Measurements from ENCODE around the gene NDUFA7.
"Not testable (repeated sequence)": the region's sequence is repeated elsewhere in the genome, so short reads cannot be mapped to it uniquely, and the experiment has no call there.

The NDUFA7 gene

GRCh38 chr19:8333767-8334457 lies 12.7 kb upstream of the NDUFA7 start:
- Mint-ChIP-seq H3K9me3 (no peaks in the 10 kb centered on the region), H3K4me3 (no peak overlapping the region), H3K27ac (no peak overlapping the region), H3K36me3 (no peaks in the 10 kb centered on the region), H3K27me3 (peaks cover 10% of the 10 kb centered on the region), H3K4me1 (peaks cover 4% of the 10 kb centered on the region)

- no peaks in the 10 kb centered on the region for H3K36me3 Mint-ChIP-seq
Observed at GRCh38 chr19:8332976-8333766, 12.0 kb upstream of the NDUFA7 start.

GRCh38 chr19:8331263-8331845 lies 10.2 kb upstream of the NDUFA7 start:
- no peaks in the 10 kb centered on the region for H3K36me3 Mint-ChIP-seq
- H3K9me3 Mint-ChIP-seq: no peaks in the 10 kb centered on the region
- H3K27me3 Mint-ChIP-seq: peaks cover 2% of the 10 kb centered on the region
- no peak overlapping the region for H3K4me3 Mint-ChIP-seq
- peaks cover 4% of the 10 kb centered on the region for H3K4me1 Mint-ChIP-seq
- H3K27ac Mint-ChIP-seq: no peak overlapping the region

More at GRCh38 chr19:8332976-8333766, 12.0 kb upstream of the NDUFA7 start:
- Mint-ChIP-seq H3K4me3 (no peak overlapping the region), H3K27ac (no peak overlapping the region), H3K9me3 (no peaks in the 10 kb centered on the region), H3K27me3 (peaks cover 8% of the 10 kb centered on the region), H3K4me1 (peaks cover 4% of the 10 kb centered on the region)

- H3K27me3 Mint-ChIP-seq: no peaks in the 10 kb centered on the region
Observed at GRCh38 chr19:8329996-8330395, 8.8 kb upstream of the NDUFA7 start.

GRCh38 chr19:8325454-8325853 lies 4.3 kb upstream of the NDUFA7 start:
- Mint-ChIP-seq H3K9me3 (no peaks in the 10 kb centered on the region), H3K4me3 (no peak overlapping the region), H3K36me3 (peaks cover 8% of the 10 kb centered on the region), H3K4me1 (peaks cover 21% of the 10 kb centered on the region), H3K27me3 (no peaks in the 10 kb centered on the region), H3K27ac (no peak overlapping the region)

More at GRCh38 chr19:8329996-8330395, 8.8 kb upstream of the NDUFA7 start:
- Mint-ChIP-seq H3K4me3 (no peak overlapping the region), H3K27ac (no peak overlapping the region), H3K4me1 (no peaks in the 10 kb centered on the region), H3K36me3 (no peaks in the 10 kb centered on the region), H3K9me3 (no peaks in the 10 kb centered on the region)

GRCh38 chr19:8324186-8325050 lies 3.2 kb upstream of the NDUFA7 start:
- Mint-ChIP-seq H3K4me1 (peaks cover 32% of the 10 kb centered on the region), H3K9me3 (no peaks in the 10 kb centered on the region), H3K4me3 (no peak overlapping the region), H3K27me3 (no peaks in the 10 kb centered on the region), H3K36me3 (peaks cover 8% of the 10 kb centered on the region), H3K27ac (no peak overlapping the region)

- Mint-ChIP-seq H3K36me3 (peaks cover 8% of the 10 kb centered on the region), H3K27ac (peak overlapping the region; percentile 72), H3K9me3 (no peaks in the 10 kb centered on the region), H3K4me1 (peaks cover 32% of the 10 kb centered on the region), H3K4me3 (peak overlapping the region; percentile 100), H3K27me3 (no peaks in the 10 kb centered on the region)
Observed at GRCh38 chr19:8323781-8324185, 2.6 kb upstream of the NDUFA7 start.

- H3K4me3 Mint-ChIP-seq: peak overlapping the region; percentile 100
- no peaks in the 10 kb centered on the region for H3K27me3 Mint-ChIP-seq
- H3K27ac Mint-ChIP-seq: peak overlapping the region; percentile 98
- H3K36me3 Mint-ChIP-seq: peaks cover 8% of the 10 kb centered on the region
- peaks cover 32% of the 10 kb centered on the region for H3K4me1 Mint-ChIP-seq
- no peaks in the 10 kb centered on the region for H3K9me3 Mint-ChIP-seq
Observed at GRCh38 chr19:8322638-8322997, 1.4 kb upstream of the NDUFA7 start.

- H3K27me3 Mint-ChIP-seq: no peaks in the 10 kb centered on the region
- peaks cover 8% of the 10 kb centered on the region for H3K36me3 Mint-ChIP-seq
- peaks cover 36% of the 10 kb centered on the region for H3K4me1 Mint-ChIP-seq
- H3K4me3 Mint-ChIP-seq: peak overlapping the region; percentile 100
- no peaks in the 10 kb centered on the region for H3K9me3 Mint-ChIP-seq
- H3K27ac Mint-ChIP-seq: peak overlapping the region; percentile 98
Observed at GRCh38 chr19:8321986-8322637, 937 bp upstream of the NDUFA7 start.

- H3K27ac Mint-ChIP-seq: peak overlapping the region; percentile 98
Observed at GRCh38 chr19:8320564-8321066, 560 bp downstream of the NDUFA7 start.

GRCh38 chr19:8319807-8320520 lies 1.2 kb downstream of the NDUFA7 start:
- Mint-ChIP-seq H3K4me1 (peaks cover 36% of the 10 kb centered on the region), H3K36me3 (peaks cover 12% of the 10 kb centered on the region), H3K27ac (peak overlapping the region; percentile 65), H3K4me3 (peak overlapping the region; percentile 100), H3K27me3 (no peaks in the 10 kb centered on the region), H3K9me3 (no peaks in the 10 kb centered on the region)

More at GRCh38 chr19:8320564-8321066, 560 bp downstream of the NDUFA7 start:
- Mint-ChIP-seq H3K4me1 (peaks cover 36% of the 10 kb centered on the region), H3K36me3 (peaks cover 10% of the 10 kb centered on the region), H3K4me3 (peak overlapping the region; percentile 100), H3K27me3 (no peaks in the 10 kb centered on the region), H3K9me3 (no peaks in the 10 kb centered on the region)

GRCh38 chr19:8318835-8319234 lies 2.3 kb downstream of the NDUFA7 start:
- Mint-ChIP-seq H3K4me3 (peak overlapping the region; percentile 39), H3K4me1 (peaks cover 34% of the 10 kb centered on the region), H3K27ac (peak overlapping the region; percentile 8), H3K36me3 (peaks cover 12% of the 10 kb centered on the region)
- not testable (repeated sequence) for H3K27me3 Mint-ChIP-seq, H3K9me3 Mint-ChIP-seq

- H3K27ac Mint-ChIP-seq: no peak overlapping the region
- H3K4me1 Mint-ChIP-seq: peaks cover 18% of the 10 kb centered on the region
- no peaks in the 10 kb centered on the region for H3K9me3 Mint-ChIP-seq
- peaks cover 3% of the 10 kb centered on the region for H3K36me3 Mint-ChIP-seq
- no peak overlapping the region for H3K4me3 Mint-ChIP-seq
- no peaks in the 10 kb centered on the region for H3K27me3 Mint-ChIP-seq
Observed at GRCh38 chr19:8316351-8317125, 4.6 kb downstream of the NDUFA7 start.
